ENCODE data around the gene GAPDHS.

GRCh38 chr19:35510626-35510964, 22.7 kb upstream of the GAPDHS start:
- TF ChIP-seq POLR2AphosphoS5 (IDR thresholded peaks at IDR 0.05; ENCODE audit: insufficient read depth in 1 of 2, low read depth in 1 of 2) (no peak), CTCF (IDR thresholded peaks at IDR 0.05) (no peak), POLR2A (IDR thresholded peaks at IDR 0.05) (no peak)

Measured in vagina (tissue), 2 donors.